K562 (cell line): ENCODE results near the gene SLC9A2. TPM values are rescaled to one million over a fixed set of nuclear protein-coding genes. Genes with fewer than 3 reads are reported as not detected.

Experiments
- ATAC-seq: fragments of 200-7000 bp; cut with Tn5 transposase; 3 replicates; pipeline ENCODE4 v1.9.1; 2020; ENCODE audit warnings: moderate library complexity
- BruUV-seq: library from RNA; stranded (reverse); fragments of 400-500 nt; replicated peaks from 2 replicates; lab custom pipeline; 2021; lab: Mats Ljungman, UMichigan
- CTCF ChIA-PET: fragments of 300-600 bp; formaldehyde crosslinking; extraction: SDS; loops from one replicate; lab custom pipeline; 2021; ENCODE audit warnings: low intra/inter-chr PET ratio; lab: Yijun Ruan, JAX
- POLR2A ChIA-PET: fragments of 300-600, 350-650 bp; sonication (Branson Sonifier 250); formaldehyde crosslinking; extraction: SDS; loops from one replicate; lab custom pipeline; 2021; ENCODE audit warnings: antibody characterized with exemption, inconsistent platforms; lab: Yijun Ruan, JAX
- DNase-seq, 4 experiments: peaks; one replicate each; pipeline versions ENCODE4 v3.0.0 to v3.0.0-alpha.2; 2011 to 2018; ENCODE audit warnings: low spot score in 3 of 4, mixed read lengths in 3 of 4; ENCODE audit errors: extremely low read depth in 1 of 4
- FAIRE-seq: peaks from 2 replicates; lab custom pipeline; 2011; peaks lifted over from hg19 to GRCh38; lab: Jason Lieb, UNC
- H2AFZ ChIP-seq: 2 replicates; pipeline ENCODE4 v1.6.0; 2011; ENCODE audit warnings: low read depth, low read length, control low read depth, inconsistent platforms
- H3K27ac ChIP-seq: fragments of 200-600 bp; 3 replicates; pipeline ENCODE4 v1.8.0; 2011; ENCODE audit warnings: low read depth, mild to moderate bottlenecking, control low read depth, inconsistent platforms, low read length, moderate library complexity, mixed read lengths; ENCODE audit errors: extremely low read depth
- H3K27me3 ChIP-seq, 2 experiments: fragments of 300-600 bp in 1 of 2; 2 replicates in 1 of 2; 3 replicates in 1 of 2; pipeline versions ENCODE4 v1.6.0 to v1.8.0; 2011; ENCODE audit warnings: inconsistent platforms in 2 of 2, low read length in 2 of 2, mild to moderate bottlenecking in 1 of 2, mixed read lengths in 1 of 2, moderate library complexity in 1 of 2; ENCODE audit not compliant: control insufficient read depth in 2 of 2, insufficient read depth in 2 of 2
- H3K36me3 ChIP-seq: fragments of 300-600 bp; 3 replicates; pipeline ENCODE4 v1.8.0; 2011; ENCODE audit warnings: mild to moderate bottlenecking, low read length, inconsistent platforms; ENCODE audit not compliant: control insufficient read depth, insufficient read depth
- H3K4me1 ChIP-seq, 2 experiments: fragments of 200-600 bp in 1 of 2; replicated peaks in 1 of 2; 2 replicates in 1 of 2; 3 replicates in 1 of 2; pipeline versions ENCODE4 v1.5.1 to v1.8.0; 2011; ENCODE audit warnings: inconsistent platforms in 2 of 2, low read length in 2 of 2, mild to moderate bottlenecking in 1 of 2, mixed read lengths in 1 of 2, moderate library complexity in 1 of 2; ENCODE audit not compliant: control insufficient read depth in 2 of 2, insufficient read depth in 2 of 2
- H3K4me2 ChIP-seq: 2 replicates; pipeline ENCODE4 v1.6.1; 2011; ENCODE audit warnings: low read length, control low read depth, inconsistent platforms, mixed read lengths; ENCODE audit not compliant: insufficient read depth
- H3K4me3 ChIP-seq: fragments of 200-600 bp; sonication (generic), shearing (Covaris generic); 2 replicates; pipeline ENCODE4 v1.5.1; 2016; ENCODE audit warnings: control low read depth, inconsistent platforms
- H3K79me2 ChIP-seq: fragments of 200-600 bp; 3 replicates; pipeline ENCODE4 v1.8.0; 2011; ENCODE audit warnings: low read length, inconsistent platforms; ENCODE audit not compliant: control insufficient read depth, insufficient read depth
- H3K9ac ChIP-seq, 2 experiments: 2 replicates each; pipeline versions ENCODE4 v1.6.0 to v1.6.1; 2011; ENCODE audit warnings: low read depth in 2 of 2, low read length in 2 of 2, control low read depth in 1 of 2, inconsistent platforms in 1 of 2, mild to moderate bottlenecking in 1 of 2, mixed read lengths in 1 of 2; ENCODE audit not compliant: insufficient read depth in 1 of 2
- H3K9me1 ChIP-seq: one replicate; pipeline ENCODE4 v1.6.0; 2011; ENCODE audit warnings: inconsistent platforms, mild to moderate bottlenecking, low read length, moderate library complexity; ENCODE audit not compliant: control insufficient read depth, insufficient read depth
- H3K9me3 ChIP-seq: replicated peaks from 2 replicates; pipeline ENCODE4 v1.5.1; 2011; ENCODE audit warnings: low read depth, low read length, inconsistent platforms; ENCODE audit not compliant: control insufficient read depth, insufficient read depth
- H4K20me1 ChIP-seq: replicated peaks from 2 replicates; pipeline ENCODE4 v1.6.1; 2011; ENCODE audit warnings: low read length, inconsistent platforms, mixed read lengths; ENCODE audit not compliant: control insufficient read depth, insufficient read depth
- ADNP ChIP-seq: fragments of 200-800 bp; sonication (Bioruptor generic); IDR thresholded peaks from 2 replicates; pipeline ENCODE4 v1.6.1; 2016; ENCODE audit warnings: missing genetic modification characterization, missing compliant biosample characterization
- CHD1 ChIP-seq: fragments of 200-600 bp; sonication (generic); IDR thresholded peaks from one replicate; pipeline ENCODE4 v1.6.1; 2012; ENCODE audit warnings: mild to moderate bottlenecking, moderate library complexity, low read length, inconsistent platforms
- GATA2 ChIP-seq: sonication (generic); formaldehyde crosslinking; IDR thresholded peaks from 2 replicates; pipeline ENCODE4 v1.4.0; 2020; ENCODE audit warnings: mild to moderate bottlenecking, missing genetic modification reagents
- KDM4B ChIP-seq, 2 experiments: fragments of 450-650 bp in 1 of 2; sonication (generic) in 1 of 2; IDR thresholded peaks; 2 replicates each; pipeline ENCODE4 v1.6.1; 2016 to 2017; ENCODE audit warnings: borderline replicate concordance in 2 of 2, antibody characterized with exemption in 1 of 2, low read depth in 1 of 2, mild to moderate bottlenecking in 1 of 2
- MCM7 ChIP-seq, 2 experiments: fragments of 450-650 bp; IDR thresholded peaks; 2 replicates each; pipeline ENCODE4 v1.6.1; 2016 to 2018
- MED1 ChIP-seq: sonication (generic); formaldehyde crosslinking; IDR thresholded peaks from 2 replicates; pipeline ENCODE4 v1.8.1; 2023; ENCODE audit warnings: missing genetic modification reagents, borderline replicate concordance
- NCOA2 ChIP-seq, 2 experiments: fragments of 450-650 bp; IDR thresholded peaks; 2 replicates each; pipeline ENCODE4 v1.6.1; 2018; ENCODE audit warnings: mild to moderate bottlenecking in 2 of 2, moderate library complexity in 1 of 2; ENCODE audit not compliant: partially characterized antibody in 2 of 2
- NFATC3 ChIP-seq: fragments of 450-650 bp; IDR thresholded peaks from 2 replicates; pipeline ENCODE4 v1.6.1; 2017; ENCODE audit warnings: mild to moderate bottlenecking
- NRF1 ChIP-seq, 2 experiments: fragments of 450-650 bp; IDR thresholded peaks in 1 of 2; conservative IDR thresholded peaks in 1 of 2; 2 replicates each; pipeline ENCODE4 v1.6.1; 2014; ENCODE audit warnings: mild to moderate bottlenecking in 2 of 2
- POLR3G ChIP-seq: IDR thresholded peaks from 2 replicates; pipeline ENCODE4 v1.6.1; 2011; ENCODE audit not compliant: insufficient read length, insufficient replicate concordance; ENCODE audit errors: extremely low read depth
- RAD21 ChIP-seq, 2 experiments: fragments of 250-450 bp in 1 of 2; fragments of 450-650 bp in 1 of 2; sonication (Bioruptor Pico) in 1 of 2; formaldehyde crosslinking in 1 of 2; IDR thresholded peaks in 1 of 2; conservative IDR thresholded peaks in 1 of 2; 2 replicates each; pipeline versions ENCODE4 v1.4.0 to v1.8.0; 2020 to 2022; ENCODE audit warnings: mild to moderate bottlenecking in 2 of 2, moderate library complexity in 1 of 2
- RBM15 ChIP-seq: fragments of 200-400 bp; formaldehyde crosslinking; IDR thresholded peaks from 2 replicates; pipeline ENCODE4 v1.6.1; 2018; ENCODE audit warnings: mild to moderate bottlenecking, low read length, moderate library complexity; ENCODE audit not compliant: insufficient read depth
- SNRNP70 ChIP-seq: fragments of 200-400 bp; formaldehyde crosslinking; optimal IDR thresholded peaks from 2 replicates; pipeline ENCODE3; 2017; ENCODE audit warnings: low read depth, low read length
- TSC22D4 ChIP-seq: fragments of 450-650 bp; IDR thresholded peaks from 2 replicates; pipeline ENCODE4 v1.6.1; 2016; ENCODE audit warnings: missing genetic modification characterization, missing biosample characterization, control low read depth
- ZNF133 ChIP-seq: fragments of 250-450 bp; sonication (Bioruptor Pico); IDR thresholded peaks from 2 replicates; pipeline ENCODE4 v1.4.0; 2020; ENCODE audit warnings: mild to moderate bottlenecking
- ZSCAN32 ChIP-seq: fragments of 450-650 bp; formaldehyde crosslinking; IDR thresholded peaks from 2 replicates; pipeline ENCODE4 v1.4.0; 2020; ENCODE audit warnings: mild to moderate bottlenecking, moderate library complexity
- in situ Hi-C: fragments of 300-500 bp; cut with MboI; formaldehyde crosslinking; loops from 4 replicates; pipeline ENCODE4 v1.15.0; 2018; ENCODE audit warnings: inconsistent platforms, mixed read lengths
- intact Hi-C: fragments of 100-400 bp; cut with micrococcal nuclease; formaldehyde crosslinking; loops from 2 replicates; pipeline ENCODE4 v1.14.2; 2022
- polyA plus RNA-seq, 8 experiments: library from polyadenylated mRNA; depleted of rRNA in 4 of 8; stranded (reverse) in 5 of 8; unstranded in 3 of 8; fragments of >200 nt; fragmentation: Nextera tagmentation in 2 of 8; fragmentation: Illumina TruSeq in 1 of 8; extraction: Ambion mirVana in 2 of 8; extraction: Trizol in 1 of 8; gene quantifications; 2 replicates each; pipeline versions ENCODE4 v1.2.1 to v1.2.3, GENCODE V29; 2011 to 2014; ENCODE audit warnings: inconsistent platforms in 1 of 8, missing spikeins in 1 of 8
- total RNA-seq, 7 experiments: library from RNA; depleted of rRNA in 6 of 7; stranded (reverse); fragments of >200 nt in 6 of 7; fragmentation: Illumina TruSeq in 2 of 7; extraction: Trizol in 2 of 7; gene quantifications; 2 replicates each; pipeline versions ENCODE4 v1.2.1 to v1.2.3, GENCODE V29; 2011 to 2021; ENCODE audit warnings: low replicate concordance in 1 of 7
- TF ChIP-seq, protein P1 (sequence below): fragments of 250-450 bp; sonication (Bioruptor Pico); IDR thresholded peaks from 2 replicates; pipeline ENCODE4 v1.6.1; 2021; ENCODE audit warnings: mild to moderate bottlenecking
- TF ChIP-seq, protein P2 (sequence below): sonication (generic); formaldehyde crosslinking; IDR thresholded peaks from 2 replicates; pipeline ENCODE4 v1.8.0; 2022; ENCODE audit warnings: mild to moderate bottlenecking, missing genetic modification reagents, borderline replicate concordance
- TF ChIP-seq, protein P3 (sequence below): fragments of 450-650 bp; formaldehyde crosslinking; IDR thresholded peaks from 2 replicates; pipeline ENCODE4 v1.4.0; 2020; ENCODE audit warnings: mild to moderate bottlenecking, moderate library complexity

SLC9A2 gene
- total and polyA plus RNA-seq, 9 of the 15 experiments (the other 6 are each of a cell fraction or from before 2014, with no cell fraction given) = 0.45 to 3.3 (median 1.6) TPM

- TF ChIP-seq CHD1 = no peak
- TF ChIP-seq NCOA2 (IDR thresholded peaks at IDR 0.05; ENCODE audit: partially characterized antibody in 2 of 2) = no peak
- no peak for TF ChIP-seq GATA2
- no peak for TF ChIP-seq SNRNP70
- no peak for TF ChIP-seq POLR3G
- TF ChIP-seq, protein P1, sequence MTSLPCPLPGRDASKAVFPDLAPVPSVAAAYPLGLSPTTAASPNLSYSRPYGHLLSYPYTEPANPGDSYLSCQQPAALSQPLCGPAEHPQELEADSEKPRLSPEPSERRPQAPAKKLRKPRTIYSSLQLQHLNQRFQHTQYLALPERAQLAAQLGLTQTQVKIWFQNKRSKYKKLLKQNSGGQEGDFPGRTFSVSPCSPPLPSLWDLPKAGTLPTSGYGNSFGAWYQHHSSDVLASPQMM = no peak
- no peak for TF ChIP-seq ZSCAN32
Observed at GRCh38 chr2:102703305-102703704, 84.0 kb downstream of the SLC9A2 start (continued).

GRCh38 chr2:102703748-102704147, 84.4 kb downstream of the SLC9A2 start:
- FAIRE-seq = peak; percentile 88
- CTCF ChIA-PET = interaction anchor here (0.7 to 2.4 kb wide), 5 partner anchors 88 to 230 kb away, joined by 3 to 16 read pairs (median 6); partner anchors contain the start of gene SLC9A4
- peak; percentile 94 for ATAC-seq
- no TSS peak for BruUV-seq
- intact Hi-C loops (loop anchor here (1.0 to 5.0 kb wide), 4 partner anchors 66 to 230 kb away; partner anchors contain the start of genes SLC9A2 and SLC9A4), in situ Hi-C loops (loop anchor here (5.0 to 10.0 kb wide), 2 partner anchors 176 to 229 kb away; partner anchors contain the start of gene SLC9A4)
- H3K79me2 ChIP-seq = no peaks in the 10 kb centered on the region
- no peaks in the 10 kb centered on the region for H3K9me3 ChIP-seq
- peak; percentile 23 to 58 (median 43) for DNase-seq
- H2AFZ ChIP-seq = no peak overlapping the region
- no peak overlapping the region for H3K27ac ChIP-seq
- H3K27me3 ChIP-seq = no peaks in the 10 kb centered on the region
- H3K9me1 ChIP-seq = no peaks in the 10 kb centered on the region
- no peak overlapping the region for H3K9ac ChIP-seq
- POLR2A ChIA-PET = interaction anchor here (0.8 to 1.2 kb wide), 2 partner anchors 11 to 429 kb away, joined by 3 to 4 read pairs; no protein-coding TSS in a partner anchor
- peaks cover 0 to 5% of the 10 kb centered on the region in 2 experiments; a peak in 2 of 5 replicates for H3K4me1 ChIP-seq
- H4K20me1 ChIP-seq = no peaks in the 10 kb centered on the region
- no peak overlapping the region for H3K4me3 ChIP-seq
- no peak overlapping the region for H3K4me2 ChIP-seq
- peaks cover 6% of the 10 kb centered on the region; the same call in 1 of the 3 replicates for H3K36me3 ChIP-seq
- TF ChIP-seq NRF1 (conservative IDR thresholded peaks at IDR 0.05 in 1 of 2, IDR thresholded peaks at IDR 0.05 in 1 of 2) (no peak), TSC22D4 (tag) (no peak), ADNP (tag) (no peak), MED1 (CRISPR knock-in tag) (no peak), MCM7 (IDR thresholded peaks at IDR 0.05) (no peak), RBM15 (no peak), RAD21 (CRISPR knock-in tag; conservative IDR thresholded peaks at IDR 0.05 in 1 of 2, IDR thresholded peaks at IDR 0.05 in 1 of 2) (peak; percentile 89 to 90), KDM4B (IDR thresholded peaks at IDR 0.05; ENCODE audit: borderline replicate concordance in 2 of 2, low read depth in 1 of 2) (no peak), ZNF133 (CRISPR knock-in tag) (no peak), NFATC3 (no peak)
- TF ChIP-seq, protein P2, sequence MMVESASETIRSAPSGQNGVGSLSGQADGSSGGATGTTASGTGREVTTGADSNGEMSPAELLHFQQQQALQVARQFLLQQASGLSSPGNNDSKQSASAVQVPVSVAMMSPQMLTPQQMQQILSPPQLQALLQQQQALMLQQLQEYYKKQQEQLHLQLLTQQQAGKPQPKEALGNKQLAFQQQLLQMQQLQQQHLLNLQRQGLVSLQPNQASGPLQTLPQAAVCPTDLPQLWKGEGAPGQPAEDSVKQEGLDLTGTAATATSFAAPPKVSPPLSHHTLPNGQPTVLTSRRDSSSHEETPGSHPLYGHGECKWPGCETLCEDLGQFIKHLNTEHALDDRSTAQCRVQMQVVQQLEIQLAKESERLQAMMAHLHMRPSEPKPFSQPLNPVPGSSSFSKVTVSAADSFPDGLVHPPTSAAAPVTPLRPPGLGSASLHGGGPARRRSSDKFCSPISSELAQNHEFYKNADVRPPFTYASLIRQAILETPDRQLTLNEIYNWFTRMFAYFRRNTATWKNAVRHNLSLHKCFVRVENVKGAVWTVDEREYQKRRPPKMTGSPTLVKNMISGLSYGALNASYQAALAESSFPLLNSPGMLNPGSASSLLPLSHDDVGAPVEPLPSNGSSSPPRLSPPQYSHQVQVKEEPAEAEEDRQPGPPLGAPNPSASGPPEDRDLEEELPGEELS (CRISPR knock-in tag) = no peak
- TF ChIP-seq, protein P3, sequence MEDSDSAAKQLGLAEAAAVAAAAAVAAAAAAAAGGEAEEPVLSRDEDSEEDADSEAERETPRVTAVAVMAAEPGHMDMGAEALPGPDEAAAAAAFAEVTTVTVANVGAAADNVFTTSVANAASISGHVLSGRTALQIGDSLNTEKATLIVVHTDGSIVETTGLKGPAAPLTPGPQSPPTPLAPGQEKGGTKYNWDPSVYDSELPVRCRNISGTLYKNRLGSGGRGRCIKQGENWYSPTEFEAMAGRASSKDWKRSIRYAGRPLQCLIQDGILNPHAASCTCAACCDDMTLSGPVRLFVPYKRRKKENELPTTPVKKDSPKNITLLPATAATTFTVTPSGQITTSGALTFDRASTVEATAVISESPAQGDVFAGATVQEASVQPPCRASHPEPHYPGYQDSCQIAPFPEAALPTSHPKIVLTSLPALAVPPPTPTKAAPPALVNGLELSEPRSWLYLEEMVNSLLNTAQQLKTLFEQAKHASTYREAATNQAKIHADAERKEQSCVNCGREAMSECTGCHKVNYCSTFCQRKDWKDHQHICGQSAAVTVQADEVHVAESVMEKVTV (CRISPR knock-in tag) = peak; percentile 77
